Vagina (tissue), 2 donors: ENCODE data around the gene R3HDM4. TPM values are rescaled to one million over a fixed set of nuclear protein-coding genes. Genes with fewer than 3 reads are reported as not detected.
A peak's percentile ranks its signal among the peaks of the same experiment; 100 is the strongest.

Experiments
- DNase-seq, 2 donors: peaks; one replicate each; pipeline ENCODE4 v3.0.0-alpha.2; 2017; ENCODE audit errors: extremely low spot score in 2 of 2
- H3K27ac ChIP-seq: fragments of 200-600 bp; sonication (generic); one replicate; pipeline ENCODE4 v1.5.1; 2019
- H3K27me3 ChIP-seq: fragments of 200-600 bp; sonication (generic); one replicate; pipeline ENCODE4 v1.5.1; 2019
- H3K36me3 ChIP-seq, 2 donors: fragments of 200-600 bp; sonication (generic); one replicate each; pipeline ENCODE4 v1.5.1; 2017 to 2019
- H3K4me1 ChIP-seq: fragments of 200-600 bp; sonication (generic); one replicate; pipeline ENCODE4 v1.5.1; 2019
- H3K4me3 ChIP-seq, 2 donors: fragments of 200-600 bp; sonication (generic); 1 replicate in 1 of 2; 2 replicates in 1 of 2; pipeline ENCODE4 v1.5.1; 2016 to 2019
- H3K9me3 ChIP-seq: fragments of 200-600 bp; sonication (generic); one replicate; pipeline ENCODE4 v1.5.1; 2019
- CTCF ChIP-seq, 3 experiments: fragments of 450-650 bp in 2 of 3; fragments of 200-600 bp in 1 of 3; sonication (generic) in 1 of 3; IDR thresholded peaks; one replicate each; pipeline ENCODE4 v1.5.1; 2017 to 2019; ENCODE audit warnings: antibody characterized with exemption in 3 of 3, mild to moderate bottlenecking in 2 of 3, moderate library complexity in 2 of 3
- POLR2A ChIP-seq, 2 donors: fragments of 450-650 bp; IDR thresholded peaks; one replicate each; pipeline ENCODE4 v1.6.1; 2017; ENCODE audit warnings: antibody characterized with exemption in 2 of 2, mild to moderate bottlenecking in 2 of 2, moderate library complexity in 2 of 2
- POLR2AphosphoS5 ChIP-seq, 2 donors: sonication (generic); formaldehyde crosslinking; IDR thresholded peaks; one replicate each; pipeline ENCODE4 v1.9.0; 2017; ENCODE audit warnings: antibody characterized with exemption in 2 of 2, mild to moderate bottlenecking in 2 of 2, low read depth in 1 of 2; ENCODE audit not compliant: insufficient read depth in 1 of 2
- intact Hi-C: fragments of 100-400 bp; cut with DNase I; formaldehyde crosslinking; loops from one replicate; pipeline ENCODE4 v1.15.1; 2023
- total RNA-seq: library from RNA; depleted of rRNA; stranded (reverse); fragments of >200 nt; gene quantifications from one replicate; pipeline ENCODE4 v1.2.3, GENCODE V29; 2016

Gene R3HDM4
- total RNA-seq, 1 donor from 2014 or later = 41.3 TPM

- intact Hi-C loops = no loop called here
- H3K4me1 ChIP-seq = peaks cover 9% of the 10 kb centered on the region
- H3K27me3 ChIP-seq = no peaks in the 10 kb centered on the region
- H3K9me3 ChIP-seq = no peaks in the 10 kb centered on the region
- H3K27ac ChIP-seq = no peak overlapping the region
- H3K36me3 ChIP-seq = peaks cover 3 to 50% of the 10 kb centered on the region in 2 donors
- no peak for DNase-seq
- no peak overlapping the region for H3K4me3 ChIP-seq
- TF ChIP-seq CTCF (IDR thresholded peaks at IDR 0.05) (no peak), POLR2A (IDR thresholded peaks at IDR 0.05) (no peak), POLR2AphosphoS5 (IDR thresholded peaks at IDR 0.05; ENCODE audit: insufficient read depth in 1 of 2, low read depth in 1 of 2) (peak in 1 of 2 donors; percentile 41)
Observed at GRCh38 chr19:876780-877314, 36.2 kb downstream of the R3HDM4 start.

- no peak overlapping the region for H3K27ac ChIP-seq
- no peaks in the 10 kb centered on the region for H3K9me3 ChIP-seq
- H3K4me3 ChIP-seq = no peak overlapping the region
- no peaks in the 10 kb centered on the region for H3K27me3 ChIP-seq
- TF ChIP-seq CTCF (IDR thresholded peaks at IDR 0.05) (no peak), POLR2A (IDR thresholded peaks at IDR 0.05) (no peak), POLR2AphosphoS5 (IDR thresholded peaks at IDR 0.05; ENCODE audit: insufficient read depth in 1 of 2, low read depth in 1 of 2) (no peak)
- no peak for DNase-seq
- peaks cover 12% of the 10 kb centered on the region for H3K4me1 ChIP-seq
- intact Hi-C loops = no loop called here
- peaks cover 0 to 46% of the 10 kb centered on the region in 2 donors for H3K36me3 ChIP-seq
Observed at GRCh38 chr19:876089-876488, 36.9 kb downstream of the R3HDM4 start.

GRCh38 chr19:875265-875879, 37.6 kb downstream of the R3HDM4 start:
- TF ChIP-seq POLR2AphosphoS5 (IDR thresholded peaks at IDR 0.05; ENCODE audit: insufficient read depth in 1 of 2, low read depth in 1 of 2) (peak in 1 of 2 donors; percentile 11), CTCF (IDR thresholded peaks at IDR 0.05) (no peak), POLR2A (IDR thresholded peaks at IDR 0.05) (no peak)
- no peaks in the 10 kb centered on the region for H3K9me3 ChIP-seq
- H3K27ac ChIP-seq = no peak overlapping the region
- no peaks in the 10 kb centered on the region for H3K27me3 ChIP-seq
- peaks cover 17% of the 10 kb centered on the region for H3K4me1 ChIP-seq
- no peak overlapping the region for H3K4me3 ChIP-seq
- DNase-seq = no peak
- peaks cover 0 to 46% of the 10 kb centered on the region in 2 donors for H3K36me3 ChIP-seq
- intact Hi-C loops = no loop called here

- H3K27me3 ChIP-seq = no peaks in the 10 kb centered on the region
- H3K4me3 ChIP-seq = no peak overlapping the region
- no peaks in the 10 kb centered on the region for H3K9me3 ChIP-seq
- no peak for DNase-seq
- H3K36me3 ChIP-seq = peaks cover 0 to 33% of the 10 kb centered on the region in 2 donors
- TF ChIP-seq CTCF (IDR thresholded peaks at IDR 0.05) (no peak), POLR2AphosphoS5 (IDR thresholded peaks at IDR 0.05; ENCODE audit: insufficient read depth in 1 of 2, low read depth in 1 of 2) (no peak), POLR2A (IDR thresholded peaks at IDR 0.05) (no peak)
- peaks cover 35% of the 10 kb centered on the region for H3K4me1 ChIP-seq
- H3K27ac ChIP-seq = peak overlapping the region; percentile 81
- intact Hi-C loops = no loop called here
Observed at GRCh38 chr19:873561-874041, 39.4 kb downstream of the R3HDM4 start.

- H3K9me3 ChIP-seq = no peaks in the 10 kb centered on the region
- peaks cover 37% of the 10 kb centered on the region for H3K4me1 ChIP-seq
- H3K27me3 ChIP-seq = no peaks in the 10 kb centered on the region
- peaks cover 0 to 38% of the 10 kb centered on the region in 2 donors for H3K36me3 ChIP-seq
- no peak for TF ChIP-seq POLR2AphosphoS5 (IDR thresholded peaks at IDR 0.05; ENCODE audit: insufficient read depth in 1 of 2, low read depth in 1 of 2)
- no peak for TF ChIP-seq CTCF (IDR thresholded peaks at IDR 0.05)
- TF ChIP-seq POLR2A (IDR thresholded peaks at IDR 0.05) = no peak
- no peak for DNase-seq
- H3K27ac ChIP-seq = peak overlapping the region; percentile 81
- intact Hi-C loops = no loop called here
- no peak overlapping the region for H3K4me3 ChIP-seq
Observed at GRCh38 chr19:873084-873483, 39.9 kb downstream of the R3HDM4 start.
